Measurements from ENCODE around the gene C10orf105. TPM values are rescaled to one million over a fixed set of nuclear protein-coding genes. Genes with fewer than 3 reads are reported as not detected.

Gene C10orf105
- total RNA-seq, 1 donor = under 0.01 TPM

- Histone ChIP-seq H3K9me3 (ENCODE audit: low read depth, low read length) (no peaks in the 10 kb centered on the region), H3K4me3 (ENCODE audit: insufficient read depth, low read length) (no peak overlapping the region), H2AFZ (ENCODE audit: low read length) (no peak overlapping the region), H3K4me1 (ENCODE audit: insufficient read depth, low read length) (no peaks in the 10 kb centered on the region), H3K36me3 (ENCODE audit: insufficient read depth, low read length) (no peaks in the 10 kb centered on the region), H3K4me2 (ENCODE audit: insufficient read depth, low read length) (no peak overlapping the region), H3K79me2 (ENCODE audit: insufficient read depth, low read length) (no peaks in the 10 kb centered on the region), H3K27ac (ENCODE audit: low read depth, low read length) (no peak overlapping the region), H4K20me1 (ENCODE audit: insufficient read depth, low read length) (no peaks in the 10 kb centered on the region), H3K27me3 (ENCODE audit: insufficient read depth, low read length) (peaks cover 4% of the 10 kb centered on the region)
- no peak for DNase-seq (ENCODE audit: insufficient read length, low spot score, missing footprints)
- no peak for TF ChIP-seq CTCF (IDR thresholded peaks at IDR 0.05; ENCODE audit: extremely low read depth, low read depth, low read length)
Observed at GRCh38 chr10:71691405-71691804, 28.2 kb downstream of the C10orf105 start.

- TF ChIP-seq CTCF (IDR thresholded peaks at IDR 0.05; ENCODE audit: extremely low read depth, low read depth, low read length) = no peak
Observed at GRCh38 chr10:71690094-71690720, 29.4 kb downstream of the C10orf105 start.

GRCh38 chr10:71688256-71688655 lies 31.3 kb downstream of the C10orf105 start:
- Histone ChIP-seq H3K79me2 (ENCODE audit: insufficient read depth, low read length) (no peaks in the 10 kb centered on the region), H4K20me1 (ENCODE audit: insufficient read depth, low read length) (no peaks in the 10 kb centered on the region), H3K27me3 (ENCODE audit: insufficient read depth, low read length) (peaks cover 5% of the 10 kb centered on the region), H2AFZ (ENCODE audit: low read length) (no peak overlapping the region), H3K4me1 (ENCODE audit: insufficient read depth, low read length) (no peaks in the 10 kb centered on the region), H3K9me3 (ENCODE audit: low read depth, low read length) (no peaks in the 10 kb centered on the region), H3K4me3 (ENCODE audit: insufficient read depth, low read length) (no peak overlapping the region), H3K27ac (ENCODE audit: low read depth, low read length) (no peak overlapping the region), H3K36me3 (ENCODE audit: insufficient read depth, low read length) (no peaks in the 10 kb centered on the region), H3K4me2 (ENCODE audit: insufficient read depth, low read length) (no peak overlapping the region)
- no peak for TF ChIP-seq CTCF (IDR thresholded peaks at IDR 0.05; ENCODE audit: extremely low read depth, low read depth, low read length)
- no peak for DNase-seq (ENCODE audit: insufficient read length, low spot score, missing footprints)

More at GRCh38 chr10:71690094-71690720, 29.4 kb downstream of the C10orf105 start:
- H3K9me3 ChIP-seq (ENCODE audit: low read depth, low read length) = no peaks in the 10 kb centered on the region
- H2AFZ ChIP-seq (ENCODE audit: low read length) = no peak overlapping the region
- H3K4me3 ChIP-seq (ENCODE audit: insufficient read depth, low read length) = no peak overlapping the region
- H3K4me2 ChIP-seq (ENCODE audit: insufficient read depth, low read length) = no peak overlapping the region
- no peak for DNase-seq (ENCODE audit: insufficient read length, low spot score, missing footprints)
- no peaks in the 10 kb centered on the region for H3K4me1 ChIP-seq (ENCODE audit: insufficient read depth, low read length)
- no peak overlapping the region for H3K27ac ChIP-seq (ENCODE audit: low read depth, low read length)
- no peaks in the 10 kb centered on the region for H3K36me3 ChIP-seq (ENCODE audit: insufficient read depth, low read length)
- no peaks in the 10 kb centered on the region for H3K79me2 ChIP-seq (ENCODE audit: insufficient read depth, low read length)
- no peaks in the 10 kb centered on the region for H4K20me1 ChIP-seq (ENCODE audit: insufficient read depth, low read length)
- peaks cover 5% of the 10 kb centered on the region for H3K27me3 ChIP-seq (ENCODE audit: insufficient read depth, low read length)

- Histone ChIP-seq H3K9me3 (ENCODE audit: low read depth, low read length) (no peaks in the 10 kb centered on the region), H3K4me3 (ENCODE audit: insufficient read depth, low read length) (no peak overlapping the region), H3K79me2 (ENCODE audit: insufficient read depth, low read length) (no peaks in the 10 kb centered on the region), H3K4me2 (ENCODE audit: insufficient read depth, low read length) (no peak overlapping the region), H4K20me1 (ENCODE audit: insufficient read depth, low read length) (no peaks in the 10 kb centered on the region), H3K36me3 (ENCODE audit: insufficient read depth, low read length) (no peaks in the 10 kb centered on the region), H3K27ac (ENCODE audit: low read depth, low read length) (no peak overlapping the region), H3K27me3 (ENCODE audit: insufficient read depth, low read length) (peaks cover 13% of the 10 kb centered on the region), H2AFZ (ENCODE audit: low read length) (no peak overlapping the region), H3K4me1 (ENCODE audit: insufficient read depth, low read length) (no peaks in the 10 kb centered on the region)
- TF ChIP-seq CTCF (IDR thresholded peaks at IDR 0.05; ENCODE audit: extremely low read depth, low read depth, low read length) = no peak
- DNase-seq (ENCODE audit: insufficient read length, low spot score, missing footprints) = no peak
Observed at GRCh38 chr10:71687480-71687879, 32.1 kb downstream of the C10orf105 start.

Data from osteoblast (primary cell).